Measurements from ENCODE around the gene CNGB1. TPM values are rescaled to one million over a fixed set of nuclear protein-coding genes. Genes with fewer than 3 reads are reported as not detected.

CNGB1 gene
- total and polyA plus RNA-seq, 2 donors from 2014 or later = not detected

DNA sequence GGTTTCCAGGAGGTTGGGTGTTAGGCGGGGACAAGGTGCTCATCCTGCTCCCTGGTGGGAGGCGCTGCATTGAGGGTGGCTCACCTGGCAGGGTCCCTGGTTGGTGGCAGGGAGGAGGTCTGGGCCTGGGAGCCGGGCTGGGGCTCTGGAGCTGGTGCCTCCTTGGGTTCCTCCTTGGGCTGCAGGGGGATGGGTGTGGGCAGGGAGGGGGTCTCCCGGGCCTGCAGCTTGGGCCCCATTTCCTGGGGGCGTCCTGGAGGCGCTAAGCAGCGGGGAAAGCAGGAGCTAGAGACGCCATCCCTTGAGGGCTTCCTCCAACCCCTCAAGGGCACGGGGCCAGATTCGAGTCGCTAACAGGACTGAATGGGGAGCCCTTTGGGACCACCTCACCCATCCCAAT lies 11.1 kb downstream of the CNGB1 start:
- Histone ChIP-seq H3K27ac (ENCODE audit: low read depth in 2 of 2, low read length in 2 of 2) (no peak overlapping the region), H3K4me3 (ENCODE audit: low read length in 3 of 3) (no peak overlapping the region), H3K9ac (ENCODE audit: low read length in 3 of 3) (no peak overlapping the region), H3K27me3 (ENCODE audit: control insufficient read depth, insufficient read depth, low read length) (no peaks in the 10 kb centered on the region), H3K9me3 (ENCODE audit: control insufficient read depth in 2 of 3, insufficient read depth in 1 of 3, low read length in 3 of 3) (no peaks in the 10 kb centered on the region), H3K4me1 (ENCODE audit: control insufficient read depth in 2 of 3, insufficient read depth in 2 of 3, low read depth in 1 of 3, low read length in 3 of 3) (no peaks in the 10 kb centered on the region), H3K36me3 (ENCODE audit: control insufficient read depth in 2 of 3, insufficient read depth in 3 of 3, low read length in 3 of 3) (no peaks in the 10 kb centered on the region)
- DNase-seq = no peak
- TF ChIP-seq, protein P1, sequence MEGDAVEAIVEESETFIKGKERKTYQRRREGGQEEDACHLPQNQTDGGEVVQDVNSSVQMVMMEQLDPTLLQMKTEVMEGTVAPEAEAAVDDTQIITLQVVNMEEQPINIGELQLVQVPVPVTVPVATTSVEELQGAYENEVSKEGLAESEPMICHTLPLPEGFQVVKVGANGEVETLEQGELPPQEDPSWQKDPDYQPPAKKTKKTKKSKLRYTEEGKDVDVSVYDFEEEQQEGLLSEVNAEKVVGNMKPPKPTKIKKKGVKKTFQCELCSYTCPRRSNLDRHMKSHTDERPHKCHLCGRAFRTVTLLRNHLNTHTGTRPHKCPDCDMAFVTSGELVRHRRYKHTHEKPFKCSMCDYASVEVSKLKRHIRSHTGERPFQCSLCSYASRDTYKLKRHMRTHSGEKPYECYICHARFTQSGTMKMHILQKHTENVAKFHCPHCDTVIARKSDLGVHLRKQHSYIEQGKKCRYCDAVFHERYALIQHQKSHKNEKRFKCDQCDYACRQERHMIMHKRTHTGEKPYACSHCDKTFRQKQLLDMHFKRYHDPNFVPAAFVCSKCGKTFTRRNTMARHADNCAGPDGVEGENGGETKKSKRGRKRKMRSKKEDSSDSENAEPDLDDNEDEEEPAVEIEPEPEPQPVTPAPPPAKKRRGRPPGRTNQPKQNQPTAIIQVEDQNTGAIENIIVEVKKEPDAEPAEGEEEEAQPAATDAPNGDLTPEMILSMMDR (IDR thresholded peaks at IDR 0.05; ENCODE audit: borderline replicate concordance, extremely low read depth, insufficient read depth) = no peak
- no peak for FAIRE-seq
- intact Hi-C loops (cut with DNase I) = no loop called here

DNA sequence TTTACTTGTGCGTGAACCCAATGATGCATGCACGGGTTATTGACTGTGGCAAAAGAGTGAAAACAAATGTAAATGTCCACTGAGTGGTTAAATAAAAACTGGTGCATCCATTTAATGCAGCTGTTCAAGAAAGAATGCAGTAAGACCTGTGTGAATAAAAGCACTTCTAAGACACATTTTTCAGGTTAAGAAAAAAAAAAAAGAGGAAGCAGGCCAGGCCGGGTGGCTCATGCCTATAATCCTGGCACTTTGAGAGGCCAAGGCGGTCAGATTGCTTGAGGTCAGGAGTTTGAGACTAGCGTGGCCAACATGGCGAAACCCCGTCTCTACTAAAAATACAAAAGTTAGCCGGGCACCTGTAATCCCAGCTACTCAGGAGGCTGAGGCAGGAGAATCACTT lies 11.8 kb downstream of the CNGB1 start:
- Histone ChIP-seq H3K27me3 (ENCODE audit: control insufficient read depth, insufficient read depth, low read length) (no peaks in the 10 kb centered on the region), H3K4me1 (ENCODE audit: control insufficient read depth in 2 of 3, insufficient read depth in 2 of 3, low read depth in 1 of 3, low read length in 3 of 3) (no peaks in the 10 kb centered on the region), H3K4me3 (ENCODE audit: low read length in 3 of 3) (no peak overlapping the region), H3K36me3 (ENCODE audit: control insufficient read depth in 2 of 3, insufficient read depth in 3 of 3, low read length in 3 of 3) (no peaks in the 10 kb centered on the region), H3K9ac (ENCODE audit: low read length in 3 of 3) (no peak overlapping the region), H3K27ac (ENCODE audit: low read depth in 2 of 2, low read length in 2 of 2) (no peak overlapping the region), H3K9me3 (ENCODE audit: control insufficient read depth in 2 of 3, insufficient read depth in 1 of 3, low read length in 3 of 3) (no peaks in the 10 kb centered on the region)
- TF ChIP-seq, protein P1 (IDR thresholded peaks at IDR 0.05; ENCODE audit: borderline replicate concordance, extremely low read depth, insufficient read depth) = no peak
- DNase-seq = peak in 2 of 5 donors; percentile 35 to 43
- intact Hi-C loops (cut with DNase I) = no loop called here
- no peak for FAIRE-seq

DNA sequence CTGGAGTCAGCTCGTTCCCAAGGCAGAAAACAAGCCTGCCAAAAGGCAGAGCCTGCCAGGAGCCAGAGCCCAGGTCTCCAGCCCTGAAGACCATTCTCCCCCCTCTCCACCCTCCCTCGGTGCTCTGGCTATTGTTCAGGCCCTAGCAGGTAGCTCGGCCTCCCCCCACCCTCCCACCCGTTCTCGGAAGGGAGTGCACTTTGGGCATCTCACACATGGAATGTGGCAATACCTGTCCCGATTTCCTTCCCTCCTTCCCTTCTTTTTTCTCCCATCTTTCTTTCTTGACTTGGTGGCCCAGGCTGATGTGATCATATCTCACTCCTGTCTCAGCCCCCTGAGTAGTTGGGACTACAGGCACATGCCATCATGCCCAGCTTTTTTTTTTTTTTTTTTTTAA lies 12.4 kb downstream of the CNGB1 start:
- no peaks in the 10 kb centered on the region for H3K36me3 ChIP-seq (ENCODE audit: control insufficient read depth in 2 of 3, insufficient read depth in 3 of 3, low read length in 3 of 3)
- H3K27me3 ChIP-seq (ENCODE audit: control insufficient read depth, insufficient read depth, low read length) = no peaks in the 10 kb centered on the region
- no peaks in the 10 kb centered on the region for H3K4me1 ChIP-seq (ENCODE audit: control insufficient read depth in 2 of 3, insufficient read depth in 2 of 3, low read depth in 1 of 3, low read length in 3 of 3)
- H3K4me3 ChIP-seq (ENCODE audit: low read length in 3 of 3) = no peak overlapping the region
- TF ChIP-seq, protein P1 (IDR thresholded peaks at IDR 0.05; ENCODE audit: borderline replicate concordance, extremely low read depth, insufficient read depth) = no peak
- FAIRE-seq (no peak), DNase-seq (no peak)
- H3K9ac ChIP-seq (ENCODE audit: low read length in 3 of 3) = no peak overlapping the region
- H3K27ac ChIP-seq (ENCODE audit: low read depth in 2 of 2, low read length in 2 of 2) = no peak overlapping the region
- intact Hi-C loops (cut with DNase I) = no loop called here
- no peaks in the 10 kb centered on the region for H3K9me3 ChIP-seq (ENCODE audit: control insufficient read depth in 2 of 3, insufficient read depth in 1 of 3, low read length in 3 of 3)
